GM23338 (cell line): ENCODE measurements around the gene RALGPS1. TPM values are rescaled to one million over a fixed set of nuclear protein-coding genes. Genes with fewer than 3 reads are reported as not detected.

ENCODE experiments used
- ATAC-seq: fragments of 200-7000 bp; cut with Tn5 transposase; 3 replicates; pipeline ENCODE4 v1.9.1; 2020
- DNase-seq: peaks from one replicate; pipeline ENCODE4 v3.0.0-alpha.2; 2015; ENCODE audit warnings: low spot score
- H2AFZ ChIP-seq: fragments of 200-600 bp; sonication (generic); 2 replicates; pipeline ENCODE4 v1.8.0; 2016; ENCODE audit warnings: antibody characterized with exemption, mild to moderate bottlenecking, moderate library complexity
- H3F3A ChIP-seq: fragments of 200-600 bp; sonication (generic); replicated peaks from 2 replicates; pipeline ENCODE4 v1.8.0; 2017; ENCODE audit warnings: antibody characterized with exemption, mixed run types, low read depth
- H3K27ac ChIP-seq: fragments of 200-600 bp; sonication (generic); 2 replicates; pipeline ENCODE4 v1.6.1; 2016; ENCODE audit warnings: low read depth
- H3K27me3 ChIP-seq: fragments of 200-600 bp; sonication (generic); 2 replicates; pipeline ENCODE4 v1.8.0; 2016; ENCODE audit warnings: mild to moderate bottlenecking, mixed run types, moderate library complexity; ENCODE audit not compliant: insufficient read depth
- H3K36me3 ChIP-seq: fragments of 200-600 bp; sonication (generic); 2 replicates; pipeline ENCODE4 v1.8.0; 2016; ENCODE audit warnings: mild to moderate bottlenecking; ENCODE audit not compliant: insufficient read depth
- H3K4me1 ChIP-seq: fragments of 200-600 bp; sonication (generic); 2 replicates; pipeline ENCODE4 v1.8.0; 2016; ENCODE audit warnings: mild to moderate bottlenecking, moderate library complexity; ENCODE audit not compliant: insufficient read depth
- H3K4me2 ChIP-seq: fragments of 200-600 bp; sonication (generic); 2 replicates; pipeline ENCODE4 v1.7.1; 2017; ENCODE audit warnings: mixed run types
- H3K4me3 ChIP-seq: fragments of 200-600 bp; sonication (generic); 2 replicates; pipeline ENCODE4 v1.6.1; 2016; ENCODE audit warnings: mixed run types
- H3K79me2 ChIP-seq: fragments of 200-600 bp; sonication (generic); replicated peaks from 2 replicates; pipeline ENCODE4 v1.8.0; 2017; ENCODE audit warnings: mild to moderate bottlenecking; ENCODE audit not compliant: insufficient read depth
- H3K9me2 ChIP-seq: fragments of 200-600 bp; sonication (generic); 2 replicates; pipeline ENCODE4 v1.8.0; 2017; ENCODE audit not compliant: insufficient read depth
- H4K20me1 ChIP-seq: fragments of 200-600 bp; sonication (generic); replicated peaks from 2 replicates; pipeline ENCODE4 v1.8.0; 2017; ENCODE audit warnings: mild to moderate bottlenecking; ENCODE audit not compliant: insufficient read depth
- H3K27ac Mint-ChIP-seq: 2 replicates; pipeline ENCODE4 v1.8.0; 2020; ENCODE audit warnings: inconsistent platforms, mild to moderate bottlenecking, moderate library complexity, mixed read lengths
- H3K27me3 Mint-ChIP-seq: 3 replicates; pipeline ENCODE4 v1.8.0; 2022; ENCODE audit warnings: low read depth, mild to moderate bottlenecking, moderate library complexity, mixed read lengths, inconsistent platforms; ENCODE audit not compliant: insufficient read depth, poor library complexity
- H3K36me3 Mint-ChIP-seq: 3 replicates; pipeline ENCODE4 v1.8.0; 2021; ENCODE audit warnings: low read depth, mild to moderate bottlenecking, inconsistent platforms, moderate library complexity, mixed read lengths
- H3K4me1 Mint-ChIP-seq: 3 replicates; pipeline ENCODE4 v1.8.0; 2020; ENCODE audit warnings: mild to moderate bottlenecking, inconsistent platforms, mixed read lengths
- H3K4me3 Mint-ChIP-seq: 3 replicates; pipeline ENCODE4 v1.8.0; 2021; ENCODE audit warnings: moderate library complexity, mild to moderate bottlenecking, inconsistent platforms, mixed read lengths
- H3K9me3 Mint-ChIP-seq: 3 replicates; pipeline ENCODE4 v1.8.0; 2020; ENCODE audit warnings: moderate library complexity, mild to moderate bottlenecking, inconsistent platforms, mixed read lengths
- CREB1 ChIP-seq: fragments of 250-450 bp; sonication (Bioruptor Pico); IDR thresholded peaks from 2 replicates; pipeline ENCODE4 v1.5.0; 2020; ENCODE audit warnings: low read depth, mild to moderate bottlenecking, moderate library complexity
- CTCF ChIP-seq, 2 experiments: fragments of 200-600 bp in 1 of 2; sonication (generic) in 1 of 2; conservative IDR thresholded peaks; 2 replicates each; pipeline versions ENCODE4 v1.5.1 to v1.6.1; 2016 to 2017; ENCODE audit warnings: antibody characterized with exemption in 2 of 2, low read depth in 2 of 2, mild to moderate bottlenecking in 2 of 2, moderate library complexity in 1 of 2
- EZH2 ChIP-seq: fragments of 200-600 bp; sonication (generic); IDR thresholded peaks from one replicate; pipeline ENCODE4 v1.8.0; 2017; ENCODE audit warnings: antibody characterized with exemption, mild to moderate bottlenecking, low read depth; ENCODE audit not compliant: unreplicated experiment
- EZH2phosphoT487 ChIP-seq: fragments of 200-600 bp; sonication (generic); IDR thresholded peaks from one replicate; pipeline ENCODE4 v1.8.1; 2018; ENCODE audit warnings: antibody characterized with exemption; ENCODE audit not compliant: unreplicated experiment
- JUNB ChIP-seq: IDR thresholded peaks from one replicate; pipeline ENCODE4 v1.6.1; 2016; ENCODE audit warnings: antibody characterized with exemption; ENCODE audit not compliant: unreplicated experiment
- NANOG ChIP-seq: IDR thresholded peaks from 2 replicates; pipeline ENCODE4 v1.6.1; 2016; ENCODE audit warnings: antibody characterized with exemption, borderline replicate concordance
- REST ChIP-seq: IDR thresholded peaks from one replicate; pipeline ENCODE4 v1.6.1; 2018; ENCODE audit warnings: antibody characterized with exemption; ENCODE audit not compliant: unreplicated experiment
- ZNF114 ChIP-seq: fragments of 250-450 bp; sonication (Bioruptor Pico); IDR thresholded peaks from 2 replicates; pipeline ENCODE4 v1.5.0; 2020; ENCODE audit warnings: mild to moderate bottlenecking, moderate library complexity
- ZNF331 ChIP-seq: fragments of 250-450 bp; sonication (Bioruptor Pico); IDR thresholded peaks from 2 replicates; pipeline ENCODE4 v1.5.0; 2020; ENCODE audit warnings: low read depth, mild to moderate bottlenecking, moderate library complexity
- ZNF462 ChIP-seq: fragments of 250-450 bp; sonication (Bioruptor Pico); IDR thresholded peaks from 2 replicates; pipeline ENCODE4 v1.5.0; 2020; ENCODE audit warnings: mild to moderate bottlenecking, moderate library complexity
- polyA plus RNA-seq: library from polyadenylated mRNA; unstranded; fragments of >200 nt; fragmentation: Nextera tagmentation; extraction: Ambion mirVana; gene quantifications from 2 replicates; pipeline ENCODE4 v1.2.1, GENCODE V29; 2016
- total RNA-seq: library from RNA; depleted of rRNA; stranded (reverse); fragments of >200 nt; shearing (Covaris generic); gene quantifications from 2 replicates; pipeline ENCODE4 v1.2.3, GENCODE V29; 2014

Gene RALGPS1
- total and polyA plus RNA-seq, 2 experiments from 2014 or later, result 18.2 to 57.1 TPM

GRCh38 chr9:127173063-127173462 is 258.5 kb downstream of the RALGPS1 start (continued):
- TF ChIP-seq REST, result no peak
- TF ChIP-seq CTCF (conservative IDR thresholded peaks at IDR 0.05; ENCODE audit: low read depth in 2 of 2), result no peak
- TF ChIP-seq ZNF114, result no peak
- TF ChIP-seq NANOG, result no peak
- TF ChIP-seq EZH2, result no peak
- TF ChIP-seq CREB1 (CRISPR knock-in tag), result no peak
- TF ChIP-seq JUNB, result no peak
- no peak for TF ChIP-seq ZNF331 (CRISPR knock-in tag)
- TF ChIP-seq EZH2phosphoT487, result no peak

- Mint-ChIP-seq H3K36me3 (no peaks in the 10 kb centered on the region; the same call in 2 of the 3 replicates), H3K27ac (no peak overlapping the region), H3K9me3 (no peaks in the 10 kb centered on the region), H3K27me3 (peaks cover 4% of the 10 kb centered on the region), H3K4me3 (no peak overlapping the region), H3K4me1 (no peaks in the 10 kb centered on the region; the same call in 1 of the 3 replicates)
- Histone ChIP-seq H3K4me1 (no peaks in the 10 kb centered on the region), H4K20me1 (no peaks in the 10 kb centered on the region), H3K79me2 (no peaks in the 10 kb centered on the region), H3K36me3 (no peaks in the 10 kb centered on the region), H3K27me3 (no peaks in the 10 kb centered on the region), H3K4me3 (no peak overlapping the region), H2AFZ (no peak overlapping the region), H3K27ac (no peak overlapping the region), H3F3A (no peaks in the 10 kb centered on the region), H3K9me2 (0 out of 2 replicates have a peak, but pooled peaks cover 6% of the 10 kb centered on the region), H3K4me2 (no peak overlapping the region)
- DNase-seq, result no peak
- no peak for ATAC-seq
- no peak for TF ChIP-seq ZNF462 (CRISPR knock-in tag)
Observed at GRCh38 chr9:127174386-127175318, 260.1 kb downstream of the RALGPS1 start.
